ENCODE measurements around the gene PRTFDC1. TPM values are rescaled to one million over a fixed set of nuclear protein-coding genes. Genes with fewer than 3 reads are reported as not detected.

PRTFDC1 gene
- total RNA-seq, 1 donor from 2014 or later = 9.6 TPM

GRCh38 chr10:24813856-24814255 is 138.6 kb downstream of the PRTFDC1 start:
- Histone ChIP-seq H3K4me3 (ENCODE audit: low read depth, low read length) (no peak overlapping the region), H3K36me3 (ENCODE audit: control insufficient read depth, insufficient read depth, low read length) (no peaks in the 10 kb centered on the region), H3K27me3 (ENCODE audit: control insufficient read depth, insufficient read depth, low read length) (no peaks in the 10 kb centered on the region)
- no peak for TF ChIP-seq CTCF (IDR thresholded peaks at IDR 0.05; ENCODE audit: insufficient read depth, low read length, poor library complexity, severe bottlenecking)
- no peak for DNase-seq (ENCODE audit: low read depth)

GRCh38 chr10:24806262-24806661 is 146.1 kb downstream of the PRTFDC1 start:
- no peak for DNase-seq (ENCODE audit: low read depth)
- Histone ChIP-seq H3K36me3 (ENCODE audit: control insufficient read depth, insufficient read depth, low read length) (no peaks in the 10 kb centered on the region), H3K27me3 (ENCODE audit: control insufficient read depth, insufficient read depth, low read length) (no peaks in the 10 kb centered on the region), H3K4me3 (ENCODE audit: low read depth, low read length) (no peak overlapping the region)
- no peak for TF ChIP-seq CTCF (IDR thresholded peaks at IDR 0.05; ENCODE audit: insufficient read depth, low read length, poor library complexity, severe bottlenecking)

GRCh38 chr10:24804956-24805355 is 147.4 kb downstream of the PRTFDC1 start:
- no peak for DNase-seq (ENCODE audit: low read depth)
- H3K36me3 ChIP-seq (ENCODE audit: control insufficient read depth, insufficient read depth, low read length) = no peaks in the 10 kb centered on the region
- no peak for TF ChIP-seq CTCF (IDR thresholded peaks at IDR 0.05; ENCODE audit: insufficient read depth, low read length, poor library complexity, severe bottlenecking)
- H3K27me3 ChIP-seq (ENCODE audit: control insufficient read depth, insufficient read depth, low read length) = no peaks in the 10 kb centered on the region
- H3K4me3 ChIP-seq (ENCODE audit: low read depth, low read length) = no peak overlapping the region

GRCh38 chr10:24804392-24804791 is 148.0 kb downstream of the PRTFDC1 start:
- no peak for DNase-seq (ENCODE audit: low read depth)
- TF ChIP-seq CTCF (IDR thresholded peaks at IDR 0.05; ENCODE audit: insufficient read depth, low read length, poor library complexity, severe bottlenecking) = no peak
- no peaks in the 10 kb centered on the region for H3K27me3 ChIP-seq (ENCODE audit: control insufficient read depth, insufficient read depth, low read length)
- no peak overlapping the region for H3K4me3 ChIP-seq (ENCODE audit: low read depth, low read length)
- no peaks in the 10 kb centered on the region for H3K36me3 ChIP-seq (ENCODE audit: control insufficient read depth, insufficient read depth, low read length)

- no peak for TF ChIP-seq CTCF (IDR thresholded peaks at IDR 0.05; ENCODE audit: insufficient read depth, low read length, poor library complexity, severe bottlenecking)
- Histone ChIP-seq H3K27me3 (ENCODE audit: control insufficient read depth, insufficient read depth, low read length) (no peaks in the 10 kb centered on the region), H3K4me3 (ENCODE audit: low read depth, low read length) (no peak overlapping the region), H3K36me3 (ENCODE audit: control insufficient read depth, insufficient read depth, low read length) (no peaks in the 10 kb centered on the region)
- no peak for DNase-seq (ENCODE audit: low read depth)
Observed at GRCh38 chr10:24802378-24802777, 150.0 kb downstream of the PRTFDC1 start.

- TF ChIP-seq CTCF (IDR thresholded peaks at IDR 0.05; ENCODE audit: insufficient read depth, low read length, poor library complexity, severe bottlenecking) = no peak
Observed at GRCh38 chr10:24800861-24801260, 151.5 kb downstream of the PRTFDC1 start.

More at GRCh38 chr10:24800861-24801260, 151.5 kb downstream of the PRTFDC1 start:
- Histone ChIP-seq H3K4me3 (ENCODE audit: low read depth, low read length) (no peak overlapping the region), H3K36me3 (ENCODE audit: control insufficient read depth, insufficient read depth, low read length) (no peaks in the 10 kb centered on the region), H3K27me3 (ENCODE audit: control insufficient read depth, insufficient read depth, low read length) (no peaks in the 10 kb centered on the region)
- no peak for DNase-seq (ENCODE audit: low read depth)
